H1 (cell line): ENCODE results near the gene ADGRV1. TPM values are rescaled to one million over a fixed set of nuclear protein-coding genes. Genes with fewer than 3 reads are reported as not detected.

Experiments used
- CTCF ChIA-PET: fragments of 300-600 bp; sonication (Branson Sonifier 250); formaldehyde crosslinking; loops from one replicate; lab custom pipeline; 2021; ENCODE audit not compliant: partially characterized antibody; lab: Charles Lee
- POLR2A ChIA-PET: fragments of 300-600 bp; sonication (Branson Sonifier 250); formaldehyde crosslinking; loops from one replicate; lab custom pipeline; 2021; ENCODE audit warnings: inconsistent platforms; ENCODE audit not compliant: partially characterized antibody; lab: Charles Lee
- DNase-seq, 2 experiments: peaks; one replicate each; pipeline versions ENCODE4 v3.0.0 to v3.0.0-alpha.2; 2010 to 2022; ENCODE audit warnings: low spot score in 2 of 2, low read depth in 1 of 2, mixed read lengths in 1 of 2
- FAIRE-seq: peaks from 2 replicates; lab custom pipeline; 2011; peaks lifted over from hg19 to GRCh38; lab: Jason Lieb, UNC
- H2AFZ ChIP-seq: 2 replicates; pipeline ENCODE4 v1.8.1; 2012; ENCODE audit warnings: low read length, inconsistent platforms
- H2AK5ac ChIP-seq: 2 replicates; pipeline ENCODE4 v1.6.1; 2013; ENCODE audit warnings: low read depth, low read length
- H2BK120ac ChIP-seq: replicated peaks from 2 replicates; pipeline ENCODE3; 2013; ENCODE audit warnings: low read depth, low read length, inconsistent platforms
- H2BK12ac ChIP-seq: 2 replicates; pipeline ENCODE4 v1.6.1; 2013; ENCODE audit warnings: low read depth, low read length
- H2BK15ac ChIP-seq: 2 replicates; pipeline ENCODE4 v1.6.1; 2013; ENCODE audit warnings: low read length
- H2BK20ac ChIP-seq: 2 replicates; pipeline ENCODE4 v1.6.1; 2013; ENCODE audit warnings: low read length
- H2BK5ac ChIP-seq: 2 replicates; pipeline ENCODE4 v1.6.1; 2013; ENCODE audit warnings: low read depth, low read length
- H3K14ac ChIP-seq: 2 replicates; pipeline ENCODE4 v1.6.1; 2013; ENCODE audit warnings: inconsistent platforms; ENCODE audit not compliant: insufficient read length
- H3K18ac ChIP-seq: 2 replicates; pipeline ENCODE4 v1.6.1; 2013; ENCODE audit warnings: low read length; ENCODE audit errors: extremely low read depth
- H3K23ac ChIP-seq: 2 replicates; pipeline ENCODE4 v1.6.1; 2013; ENCODE audit warnings: inconsistent platforms; ENCODE audit not compliant: insufficient read length
- H3K23me2 ChIP-seq: 2 replicates; pipeline ENCODE4 v1.6.1; 2013; ENCODE audit warnings: low read depth, low read length
- H3K27ac ChIP-seq: 2 replicates; pipeline ENCODE4 v1.6.1; 2011; ENCODE audit warnings: low read depth, low read length, inconsistent platforms
- H3K27me3 ChIP-seq, 4 experiments: replicated peaks in 1 of 4; 1 replicate in 1 of 4; 2 replicates in 3 of 4; pipeline versions ENCODE4 v1.6.1 to v1.8.1; 2011 to 2013; ENCODE audit warnings: low read length in 3 of 4, mild to moderate bottlenecking in 3 of 4, inconsistent platforms in 2 of 4, mixed read lengths in 2 of 4, moderate library complexity in 1 of 4; ENCODE audit not compliant: control insufficient read depth in 3 of 4, insufficient read depth in 3 of 4; ENCODE audit errors: extremely low read depth in 1 of 4
- H3K36me3 ChIP-seq, 4 experiments: 2 replicates each; pipeline versions ENCODE4 v1.6.1 to v1.8.1; 2011 to 2013; ENCODE audit warnings: mild to moderate bottlenecking in 4 of 4, low read length in 3 of 4, moderate library complexity in 2 of 4, control low read depth in 1 of 4, inconsistent platforms in 1 of 4; ENCODE audit not compliant: insufficient read depth in 4 of 4, control insufficient read depth in 2 of 4
- H3K4ac ChIP-seq: replicated peaks from 2 replicates; pipeline ENCODE3; 2013; ENCODE audit warnings: low read length, low read depth, mixed read lengths, inconsistent platforms; ENCODE audit not compliant: insufficient read length
- H3K4me1 ChIP-seq, 4 experiments: replicated peaks in 1 of 4; 1 replicate in 1 of 4; 2 replicates in 3 of 4; pipeline versions ENCODE4 v1.6.1 to v1.8.1; 2011 to 2013; ENCODE audit warnings: low read length in 3 of 4, inconsistent platforms in 2 of 4, mixed read lengths in 1 of 4; ENCODE audit not compliant: insufficient read depth in 4 of 4, control insufficient read depth in 3 of 4
- H3K4me2 ChIP-seq, 2 experiments: 2 replicates each; pipeline versions ENCODE4 v1.6.1 to v1.8.1; 2011 to 2013; ENCODE audit warnings: low read depth in 2 of 2, low read length in 2 of 2, control low read depth in 1 of 2, inconsistent platforms in 1 of 2, mild to moderate bottlenecking in 1 of 2; ENCODE audit not compliant: insufficient read depth in 1 of 2
- H3K4me3 ChIP-seq, 4 experiments: fragments of 200-600, 300-600 bp in 1 of 4; sonication (generic), shearing (Covaris generic), sonication (Bioruptor Twin) in 1 of 4; 2 replicates each; pipeline versions ENCODE4 v1.5.1 to v1.8.1; 2011 to 2016; ENCODE audit warnings: low read length in 4 of 4, low read depth in 3 of 4, control low read depth in 2 of 4, inconsistent platforms in 2 of 4, mild to moderate bottlenecking in 2 of 4, mixed read lengths in 1 of 4, moderate library complexity in 1 of 4; ENCODE audit not compliant: insufficient read depth in 2 of 4; ENCODE audit errors: extremely low read depth in 1 of 4
- H3K56ac ChIP-seq: replicated peaks from 2 replicates; pipeline ENCODE3; 2013; ENCODE audit warnings: low read depth, mild to moderate bottlenecking, mixed read lengths, low read length, inconsistent platforms; ENCODE audit not compliant: insufficient read length
- H3K79me1 ChIP-seq: 2 replicates; pipeline ENCODE4 v1.6.1; 2013; ENCODE audit warnings: low read depth, low read length, control low read depth
- H3K79me2 ChIP-seq, 2 experiments: 2 replicates each; pipeline versions ENCODE4 v1.6.1 to v1.8.1; 2012 to 2013; ENCODE audit warnings: low read length in 2 of 2, mild to moderate bottlenecking in 2 of 2, inconsistent platforms in 1 of 2; ENCODE audit not compliant: insufficient read depth in 2 of 2, control insufficient read depth in 1 of 2
- H3K9ac ChIP-seq, 4 experiments: replicated peaks in 1 of 4; 1 replicate in 1 of 4; 2 replicates in 3 of 4; pipeline versions ENCODE4 v1.6.1 to v1.8.1; 2011 to 2013; ENCODE audit warnings: low read depth in 3 of 4, low read length in 3 of 4, control low read depth in 2 of 4, mild to moderate bottlenecking in 2 of 4, moderate library complexity in 2 of 4, inconsistent platforms in 1 of 4; ENCODE audit errors: extremely low read depth in 1 of 4
- H3K9me3 ChIP-seq, 2 experiments: 2 replicates each; pipeline versions ENCODE4 v1.6.1 to v1.8.1; 2012 to 2013; ENCODE audit warnings: mild to moderate bottlenecking in 2 of 2, moderate library complexity in 2 of 2, control low read depth in 1 of 2, inconsistent platforms in 1 of 2, low read depth in 1 of 2, low read length in 1 of 2, mixed read lengths in 1 of 2; ENCODE audit not compliant: insufficient read depth in 2 of 2
- H4K20me1 ChIP-seq, 2 experiments: replicated peaks in 1 of 2; 2 replicates each; pipeline versions ENCODE3 to v1.8.1; 2011 to 2013; ENCODE audit warnings: inconsistent platforms in 2 of 2, low read length in 2 of 2, mild to moderate bottlenecking in 1 of 2; ENCODE audit not compliant: insufficient read depth in 2 of 2, control insufficient read depth in 1 of 2
- H4K5ac ChIP-seq: 2 replicates; pipeline ENCODE4 v1.6.1; 2013; ENCODE audit warnings: low read length, low read depth, mixed read lengths, inconsistent platforms; ENCODE audit not compliant: insufficient read length
- H4K8ac ChIP-seq: 2 replicates; pipeline ENCODE4 v1.8.0; 2013; ENCODE audit warnings: mild to moderate bottlenecking, moderate library complexity, low read length, inconsistent platforms; ENCODE audit not compliant: insufficient read depth; ENCODE audit errors: extremely low read depth
- H4K91ac ChIP-seq: replicated peaks from 2 replicates; pipeline ENCODE3; 2013; ENCODE audit warnings: low read length, mixed read lengths, inconsistent platforms; ENCODE audit not compliant: insufficient read length
- BCL11A ChIP-seq, 2 experiments: IDR thresholded peaks; one replicate each; pipeline ENCODE4 v1.6.1; 2011; ENCODE audit warnings: low read depth in 2 of 2, low read length in 2 of 2, mild to moderate bottlenecking in 2 of 2
- NRF1 ChIP-seq: IDR thresholded peaks from 2 replicates; pipeline ENCODE4 v1.6.1; 2011; ENCODE audit warnings: mild to moderate bottlenecking, low read depth, low read length, improper control_type of control experiment
- polyA plus RNA-seq, 7 experiments: library from polyadenylated mRNA; depleted of rRNA in 3 of 7; stranded (reverse) in 5 of 7; unstranded in 2 of 7; fragments of >200 nt in 5 of 7; fragments of 200-250 nt in 2 of 7; gene quantifications; 1 replicate in 5 of 7; 2 replicates in 1 of 7; 4 replicates in 1 of 7; pipeline versions ENCODE4 v1.2.1 to v1.2.3, GENCODE V29; 2011 to 2013; ENCODE audit warnings: missing spikeins in 2 of 7, mixed read lengths in 2 of 7
- total RNA-seq: library from RNA; stranded (reverse); fragmentation: NEBNext Ultra II Directional; extraction: Animal tissue kit (Norgen Biotek cat#: 25700); gene quantifications from 2 replicates; pipeline ENCODE4 v1.2.1, GENCODE V29; 2021

The ADGRV1 gene
- total and polyA plus RNA-seq, 2 of the 8 experiments (the other 6 are each of a cell fraction or from before 2014, with no cell fraction given) = 53.1 to 62.2 TPM

DNA sequence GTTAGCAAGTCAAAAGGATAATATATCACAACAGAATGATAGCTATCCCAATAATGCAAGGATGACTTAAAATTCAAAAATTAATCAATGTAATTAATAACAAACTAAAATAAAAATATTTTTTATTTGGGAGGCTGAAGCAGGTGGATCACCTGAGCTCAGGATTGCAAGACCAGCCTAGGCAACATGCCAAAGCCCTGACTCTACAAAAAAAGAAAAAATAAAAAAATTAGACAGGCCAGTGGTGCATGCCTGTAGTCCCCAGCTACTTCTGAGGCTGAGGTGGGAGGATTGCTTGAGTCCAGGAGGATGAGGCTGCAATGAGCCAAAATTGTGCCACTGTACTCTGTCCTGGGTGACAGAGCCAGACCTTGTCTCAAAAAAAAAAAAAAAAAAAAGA is 399.3 kb downstream of the ADGRV1 start (continued):
- TF ChIP-seq NRF1 = no peak

DNA sequence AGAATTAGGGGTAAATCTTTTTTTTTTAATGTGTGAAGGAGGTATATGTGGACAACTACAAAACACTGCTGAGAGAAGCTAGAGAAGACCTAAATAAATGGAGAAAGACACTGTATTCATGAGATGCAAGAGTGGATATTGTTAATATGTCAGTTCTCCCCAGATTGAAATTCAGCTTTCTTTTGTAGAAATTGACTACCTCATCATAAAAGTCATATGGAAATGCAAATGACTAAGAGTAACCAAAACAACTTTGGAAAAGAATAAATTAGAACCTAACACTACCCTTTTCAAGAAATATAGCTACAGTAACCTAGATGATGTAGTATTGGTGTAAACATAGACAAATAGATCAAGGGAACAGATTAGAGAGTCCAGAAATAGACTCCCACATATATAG is 400.7 kb downstream of the ADGRV1 start:
- ChIA-PET CTCF (interaction anchor here (0.9 kb wide), 1 partner anchor 260 kb away, joined by 3 read pairs; no protein-coding TSS in a partner anchor), POLR2A (no interaction called here)

More for the DNA sequence above, 400.7 kb downstream of the ADGRV1 start:
- Histone ChIP-seq H2BK15ac (no peak overlapping the region), H3K14ac (no peak overlapping the region), H2BK20ac (no peak overlapping the region), H2BK5ac (no peak overlapping the region), H3K4me2 (no peak overlapping the region), H3K18ac (no peak overlapping the region), H2BK12ac (no peak overlapping the region), H3K27ac (no peak overlapping the region), H3K4ac (no peak overlapping the region), H3K9me3 (no peaks in the 10 kb centered on the region), H4K91ac (no peak overlapping the region), H3K4me1 (no peaks in the 10 kb centered on the region), H2AFZ (no peak overlapping the region), H4K5ac (no peak overlapping the region), H3K4me3 (no peak overlapping the region), H3K79me2 (no peaks in the 10 kb centered on the region), H3K27me3 (no peaks in the 10 kb centered on the region), H4K20me1 (peaks cover 0 to 2% of the 10 kb centered on the region in 2 experiments), H3K36me3 (no peaks in the 10 kb centered on the region), H3K56ac (no peak overlapping the region), H3K23me2 (no peaks in the 10 kb centered on the region), H2BK120ac (no peak overlapping the region), H3K9ac (no peak overlapping the region), H2AK5ac (no peak overlapping the region), H3K79me1 (no peaks in the 10 kb centered on the region), H3K23ac (no peak overlapping the region), H4K8ac (no peak overlapping the region)
- TF ChIP-seq BCL11A (IDR thresholded peaks at IDR 0.05; ENCODE audit: low read depth in 2 of 2, low read length in 2 of 2) = no peak
- no peak for FAIRE-seq
- DNase-seq = no peak
